ENCODE data around the gene ESF1. TPM values are rescaled to one million over a fixed set of nuclear protein-coding genes. Genes with fewer than 3 reads are reported as not detected.

The ESF1 gene
- total RNA-seq, 2 donors from 2014 or later, result 8.3 to 9.6 TPM

DNA sequence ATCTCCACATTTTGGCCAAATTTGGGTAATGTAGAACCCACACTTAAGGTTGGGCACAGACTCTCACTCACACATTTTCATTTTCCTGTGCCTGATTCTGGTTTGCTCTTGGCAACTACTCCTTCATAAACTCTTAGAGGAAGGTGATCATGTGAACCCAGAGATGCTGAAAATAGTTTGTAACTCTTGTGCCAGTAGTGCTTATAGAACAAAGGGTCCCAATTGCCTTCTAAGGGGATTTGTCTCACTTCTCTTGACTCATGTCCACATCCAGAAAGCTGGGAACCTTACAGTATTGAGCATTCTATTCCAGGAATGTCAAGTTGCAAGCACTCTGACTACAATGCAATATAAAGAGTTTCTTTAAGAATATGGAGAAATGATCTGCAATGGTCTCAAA lies 84.0 kb downstream of the ESF1 start:
- H3K27ac Mint-ChIP-seq, result no peak overlapping the region
- ATAC-seq, result no peak

DNA sequence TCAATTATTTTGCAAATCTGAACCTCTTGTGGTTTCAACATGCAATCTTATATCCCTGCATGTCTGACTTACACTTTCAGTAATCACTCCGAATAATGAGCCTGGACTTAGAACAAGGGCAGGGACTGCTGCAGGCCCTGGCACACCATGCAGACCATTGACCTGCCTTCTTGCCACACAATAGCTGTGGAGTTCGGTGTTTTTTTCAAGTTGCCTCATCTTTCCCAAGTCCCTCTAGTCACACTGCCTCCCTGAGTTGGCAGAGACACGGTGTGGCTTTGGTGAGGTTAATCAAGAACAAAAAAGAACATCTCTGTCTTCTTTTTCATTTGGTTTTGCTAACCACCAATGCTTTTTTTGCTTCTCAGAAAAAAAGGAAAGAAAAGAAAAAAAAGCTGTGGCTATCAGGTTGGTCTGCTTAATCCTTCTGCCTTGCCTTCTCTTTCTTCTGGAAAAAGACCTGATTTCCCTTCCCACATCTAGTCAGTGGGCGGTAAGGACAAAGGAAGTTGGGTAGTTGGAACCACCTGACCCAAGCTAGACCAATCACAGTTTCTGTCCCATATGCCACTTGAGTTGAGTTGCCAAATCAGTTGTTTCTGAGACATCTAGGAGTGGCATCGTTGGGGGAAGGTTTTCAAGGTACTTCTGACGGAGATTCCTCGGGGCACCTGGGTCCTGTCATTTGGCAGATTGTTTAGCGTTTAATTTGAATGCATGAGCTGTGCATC lies 90.1 kb downstream of the ESF1 start:
- H3K9me3 ChIP-seq (ENCODE audit: control insufficient read depth, low read length, poor library complexity, severe bottlenecking), result no peaks in the 10 kb centered on the region
- H3K4me3 Mint-ChIP-seq, result no peak overlapping the region
- DNase-seq (no peak), ATAC-seq (no peak)
- no peak overlapping the region for H3K27ac Mint-ChIP-seq
- no peaks in the 10 kb centered on the region for H3K4me1 Mint-ChIP-seq
- peaks cover 29% of the 10 kb centered on the region for H3K27me3 Mint-ChIP-seq
- no peaks in the 10 kb centered on the region for H3K36me3 Mint-ChIP-seq (ENCODE audit: low read depth)

More for the DNA sequence above, 84.0 kb downstream of the ESF1 start:
- H3K9me3 ChIP-seq (ENCODE audit: control insufficient read depth, low read length, poor library complexity, severe bottlenecking), result no peaks in the 10 kb centered on the region
- peaks cover 3% of the 10 kb centered on the region for H3K36me3 Mint-ChIP-seq (ENCODE audit: low read depth)
- no peak overlapping the region for H3K4me3 Mint-ChIP-seq
- peaks cover 14% of the 10 kb centered on the region for H3K27me3 Mint-ChIP-seq
- H3K4me1 Mint-ChIP-seq, result no peaks in the 10 kb centered on the region
- no peak for DNase-seq

DNA sequence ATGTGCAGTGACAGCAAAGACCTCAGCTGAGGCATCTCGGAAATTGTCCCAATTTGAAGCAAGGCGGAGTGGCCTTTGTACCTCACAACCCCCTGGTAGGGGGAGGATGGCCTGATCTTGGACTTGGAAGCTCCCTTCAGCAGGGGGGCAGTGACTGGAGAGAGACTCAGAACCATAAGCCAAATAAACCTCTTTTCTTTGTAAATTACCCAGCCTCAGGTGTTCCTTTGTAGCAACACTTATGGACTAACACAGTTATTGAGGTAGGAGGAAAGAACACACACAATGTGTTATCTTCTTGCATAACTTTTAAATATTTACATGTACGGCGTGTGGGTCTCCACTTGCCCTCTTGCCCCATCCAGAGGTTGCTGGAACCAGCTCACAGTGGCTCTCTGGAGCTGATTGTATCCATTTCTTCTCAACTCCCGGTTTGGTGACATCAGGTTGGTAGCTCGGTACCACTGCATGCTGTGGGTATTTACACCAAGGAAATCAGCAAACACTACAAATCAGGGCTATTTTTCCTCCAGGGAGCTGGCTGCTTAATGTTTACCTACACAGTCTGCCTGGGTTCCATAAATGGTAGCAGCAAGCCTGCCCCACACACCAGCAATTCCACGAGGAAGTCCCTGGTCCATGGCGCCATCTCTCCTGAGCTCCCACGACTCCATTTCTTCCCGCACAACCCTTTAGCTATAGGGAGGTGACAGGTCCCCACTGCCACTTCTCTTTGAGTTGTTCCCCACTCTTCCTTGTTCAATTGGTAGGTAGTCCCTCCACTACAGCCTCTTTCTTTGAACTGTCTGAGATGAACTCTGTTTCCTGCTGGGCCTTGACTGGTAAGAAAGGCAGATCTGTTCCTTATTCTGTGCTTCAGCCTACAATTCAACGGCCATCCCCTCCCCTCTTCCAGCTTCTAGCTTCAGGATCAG lies 91.7 kb downstream of the ESF1 start:
- Mint-ChIP-seq H3K4me3 (no peak overlapping the region), H3K27me3 (peaks cover 39% of the 10 kb centered on the region), H3K4me1 (no peaks in the 10 kb centered on the region), H3K27ac (no peak overlapping the region), H3K36me3 (ENCODE audit: low read depth) (no peaks in the 10 kb centered on the region)
- H3K9me3 ChIP-seq (ENCODE audit: control insufficient read depth, low read length, poor library complexity, severe bottlenecking), result no peaks in the 10 kb centered on the region
- ATAC-seq (no peak), DNase-seq (no peak)

DNA sequence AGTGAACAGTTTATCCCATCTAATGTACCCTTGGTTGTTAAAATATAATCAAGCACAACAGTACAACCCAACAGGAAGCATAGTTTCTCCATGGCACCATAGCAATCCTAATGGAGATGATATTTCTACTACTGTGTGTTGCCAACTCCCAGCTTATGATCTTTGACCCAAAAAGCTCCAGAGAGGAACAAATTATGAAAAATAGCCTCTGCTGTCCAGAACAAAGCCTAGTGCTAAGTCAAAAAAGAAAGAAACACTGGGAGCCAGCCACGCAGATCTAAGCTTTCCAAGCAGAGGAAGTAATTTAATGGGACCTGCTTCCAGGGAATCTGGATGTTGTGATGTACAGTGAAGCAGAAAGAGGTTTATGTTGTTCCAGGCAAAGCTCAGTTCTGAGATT lies 93.8 kb downstream of the ESF1 start:
- Mint-ChIP-seq H3K27ac (no peak overlapping the region), H3K36me3 (ENCODE audit: low read depth) (no peaks in the 10 kb centered on the region)
- ATAC-seq, result no peak

DNA sequence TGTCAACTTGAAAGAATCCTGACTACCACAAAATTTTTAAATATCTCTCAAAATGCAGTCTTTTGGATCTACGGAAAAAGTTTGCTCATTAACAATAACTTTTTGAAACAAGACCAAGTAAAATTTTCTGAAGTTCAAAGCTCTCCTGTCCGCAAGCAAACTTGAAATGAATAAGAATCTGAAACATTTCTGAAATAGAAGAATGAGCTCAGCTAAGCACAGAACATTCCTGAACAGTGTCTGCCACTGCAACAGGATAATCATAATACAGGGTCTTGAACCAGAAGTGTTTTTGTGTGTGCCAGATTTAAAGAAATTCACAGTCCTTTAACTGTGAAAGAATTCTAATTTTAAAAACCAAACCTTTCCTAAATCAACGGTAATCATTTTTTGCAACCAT lies 96.9 kb downstream of the ESF1 start:
- no peaks in the 10 kb centered on the region for H3K4me1 Mint-ChIP-seq
- no peak for ATAC-seq

More for the DNA sequence above, 93.8 kb downstream of the ESF1 start:
- H3K9me3 ChIP-seq (ENCODE audit: control insufficient read depth, low read length, poor library complexity, severe bottlenecking), result no peaks in the 10 kb centered on the region
- Mint-ChIP-seq H3K4me1 (no peaks in the 10 kb centered on the region), H3K27me3 (peaks cover 45% of the 10 kb centered on the region), H3K4me3 (no peak overlapping the region)
- no peak for DNase-seq

DNA sequence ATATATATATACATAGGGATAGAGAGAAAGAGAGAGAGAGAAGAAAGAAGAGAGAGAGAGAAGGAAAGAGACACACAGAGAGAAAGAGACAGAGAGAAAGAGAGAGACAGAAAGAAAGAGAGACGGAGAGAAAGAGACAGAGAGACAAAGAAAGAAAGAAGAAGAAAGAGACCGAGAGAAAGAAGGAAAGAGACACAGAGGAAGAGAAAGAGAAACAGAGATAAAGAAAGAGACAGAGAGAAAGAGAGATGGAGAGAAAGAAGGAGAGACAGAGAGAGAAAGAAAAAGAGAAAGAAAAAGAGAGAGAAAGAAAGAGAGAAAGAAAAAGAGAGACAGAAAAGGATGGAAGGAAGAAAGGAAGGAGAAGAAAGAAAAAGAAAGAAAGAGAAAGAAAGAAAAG lies 99.1 kb downstream of the ESF1 start:
- ATAC-seq, result no peak
- DNase-seq, result no peak
- H3K36me3 Mint-ChIP-seq (ENCODE audit: low read depth), result no peaks in the 10 kb centered on the region
- no peak overlapping the region for H3K27ac Mint-ChIP-seq
- H3K27me3 Mint-ChIP-seq, result peaks cover 44% of the 10 kb centered on the region
- no peaks in the 10 kb centered on the region for H3K4me1 Mint-ChIP-seq
- H3K9me3 ChIP-seq (ENCODE audit: control insufficient read depth, low read length, poor library complexity, severe bottlenecking), result no peaks in the 10 kb centered on the region
- no peak overlapping the region for H3K4me3 Mint-ChIP-seq

More for the DNA sequence above, 96.9 kb downstream of the ESF1 start:
- DNase-seq, result no peak
- Mint-ChIP-seq H3K4me3 (no peak overlapping the region), H3K27me3 (peaks cover 45% of the 10 kb centered on the region), H3K36me3 (ENCODE audit: low read depth) (no peaks in the 10 kb centered on the region), H3K27ac (no peak overlapping the region)
- H3K9me3 ChIP-seq (ENCODE audit: control insufficient read depth, low read length, poor library complexity, severe bottlenecking), result no peaks in the 10 kb centered on the region

DNA sequence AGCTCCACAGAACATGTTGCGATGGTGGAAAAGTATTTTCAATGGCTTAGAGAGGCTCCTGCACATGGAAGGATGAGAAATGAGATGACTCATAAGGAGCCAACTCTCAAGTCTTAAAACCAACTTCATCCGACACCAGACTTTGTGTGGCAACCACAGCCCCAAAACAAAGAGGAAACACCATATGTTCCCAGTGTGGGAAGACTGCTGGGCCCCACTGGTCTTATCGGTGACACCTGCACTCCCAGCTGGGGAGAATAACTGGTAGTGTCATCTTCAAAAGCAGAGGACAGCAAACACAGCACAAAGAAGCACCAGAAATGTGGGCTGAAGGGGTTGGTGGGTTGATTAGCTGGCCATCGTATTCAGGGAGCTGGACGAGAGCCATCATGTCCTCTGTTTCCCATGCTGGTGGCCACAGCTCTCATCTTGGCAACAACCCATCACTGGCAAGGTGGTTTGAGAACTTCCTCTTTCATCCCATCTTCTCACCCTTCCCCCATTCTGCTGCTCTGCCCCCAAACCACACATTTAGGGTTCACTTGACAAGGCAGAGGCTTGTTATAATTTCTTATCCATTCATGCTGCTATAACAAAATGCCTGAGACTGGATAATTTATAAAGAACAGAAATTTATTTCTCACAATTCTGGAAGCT lies 100.0 kb downstream of the ESF1 start:
- no peak for DNase-seq
- no peaks in the 10 kb centered on the region for H3K9me3 ChIP-seq (ENCODE audit: control insufficient read depth, low read length, poor library complexity, severe bottlenecking)
- no peaks in the 10 kb centered on the region for H3K36me3 Mint-ChIP-seq (ENCODE audit: low read depth)
- no peak for ATAC-seq
- H3K27me3 Mint-ChIP-seq, result peaks cover 47% of the 10 kb centered on the region
- no peak overlapping the region for H3K27ac Mint-ChIP-seq
- no peak overlapping the region for H3K4me3 Mint-ChIP-seq
- H3K4me1 Mint-ChIP-seq, result no peaks in the 10 kb centered on the region

DNA sequence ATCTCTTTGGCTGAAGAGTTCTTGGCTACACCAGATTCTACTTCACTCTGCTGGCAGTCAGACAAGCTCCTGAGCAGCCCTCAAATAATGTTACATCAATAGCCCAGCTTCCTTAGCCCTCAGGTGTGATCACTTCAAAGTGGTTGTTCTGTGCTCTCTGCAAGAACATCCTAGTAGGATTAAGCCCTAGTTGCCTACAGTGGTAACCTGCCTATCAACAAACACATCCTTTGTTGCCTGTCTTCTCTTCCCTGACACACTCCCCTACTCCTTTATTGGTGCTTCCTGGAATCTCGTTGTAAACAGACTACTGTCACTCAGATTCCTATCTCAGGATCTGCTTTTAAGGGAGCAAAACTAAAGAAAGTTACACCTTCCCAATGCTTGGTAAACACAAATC lies 100.9 kb downstream of the ESF1 start:
- H3K27ac Mint-ChIP-seq, result no peak overlapping the region
- H3K36me3 Mint-ChIP-seq (ENCODE audit: low read depth), result no peaks in the 10 kb centered on the region
- ATAC-seq (no peak), DNase-seq (no peak)
- no peaks in the 10 kb centered on the region for H3K9me3 ChIP-seq (ENCODE audit: control insufficient read depth, low read length, poor library complexity, severe bottlenecking)
- H3K4me3 Mint-ChIP-seq, result no peak overlapping the region
- no peaks in the 10 kb centered on the region for H3K4me1 Mint-ChIP-seq
- peaks cover 47% of the 10 kb centered on the region for H3K27me3 Mint-ChIP-seq

DNA sequence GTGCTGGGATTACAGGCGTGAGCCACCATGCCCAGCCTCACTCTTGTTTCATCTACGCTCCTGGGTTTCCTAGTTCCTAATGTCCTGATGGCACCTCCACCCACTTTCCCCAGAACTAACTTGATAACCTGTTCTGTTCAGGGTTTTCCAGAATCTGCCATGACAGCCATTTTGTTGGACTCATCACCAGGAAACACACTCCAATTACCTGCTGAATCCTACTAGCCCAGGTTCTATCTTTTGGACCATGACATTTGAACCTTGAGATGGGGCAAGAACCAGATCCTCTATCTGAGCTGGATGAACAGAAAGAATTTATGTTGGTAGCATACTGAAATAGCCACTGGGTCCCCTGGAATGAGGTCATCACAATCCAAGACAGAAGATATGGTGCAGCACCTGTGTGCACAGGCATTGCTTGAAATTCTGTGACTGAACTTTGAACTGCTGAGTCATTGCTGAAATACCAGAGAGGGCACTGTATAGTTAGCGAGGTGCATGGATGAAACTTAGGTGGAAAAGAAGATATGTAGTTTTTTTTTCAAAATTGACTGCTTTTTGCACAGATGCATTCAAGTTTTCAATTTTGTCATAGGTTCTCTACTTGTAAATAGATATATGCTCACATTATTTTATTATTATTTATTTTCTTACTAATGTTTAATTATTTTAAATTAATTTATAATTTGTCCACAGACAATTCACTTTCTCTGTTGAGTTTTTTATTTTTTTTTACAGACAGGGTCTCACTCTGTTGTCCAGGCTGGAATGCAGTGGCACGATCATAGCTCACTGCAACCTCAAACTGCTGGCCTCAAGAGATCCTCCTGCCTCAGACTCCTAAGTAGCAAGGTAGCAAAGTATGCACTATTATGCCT lies 103.2 kb downstream of the ESF1 start:
- no peaks in the 10 kb centered on the region for H3K9me3 ChIP-seq (ENCODE audit: control insufficient read depth, low read length, poor library complexity, severe bottlenecking)
- ATAC-seq, result no peak
- Mint-ChIP-seq H3K36me3 (ENCODE audit: low read depth) (no peaks in the 10 kb centered on the region), H3K27me3 (peaks cover 33% of the 10 kb centered on the region), H3K4me1 (no peaks in the 10 kb centered on the region), H3K27ac (no peak overlapping the region), H3K4me3 (no peak overlapping the region)
- DNase-seq, result no peak

DNA sequence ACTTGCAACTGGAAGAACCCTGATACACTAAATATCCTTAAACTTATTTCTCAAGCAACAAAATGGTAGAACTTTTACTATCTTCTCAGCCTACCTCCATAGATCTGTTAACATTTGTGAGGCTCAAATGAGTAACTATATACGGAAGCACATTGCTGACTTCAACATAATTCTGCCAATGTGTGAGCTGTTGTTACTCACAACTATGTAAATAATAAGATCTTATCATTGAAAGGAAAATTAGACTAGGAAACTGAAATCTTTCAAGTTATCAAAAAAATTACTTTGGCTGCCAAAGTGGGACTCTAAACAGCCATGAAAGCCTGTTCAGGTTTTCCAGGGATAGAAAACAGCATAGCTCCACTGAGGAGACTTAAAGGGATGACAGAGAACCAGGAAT lies 105.8 kb downstream of the ESF1 start:
- H3K27me3 Mint-ChIP-seq, result peaks cover 22% of the 10 kb centered on the region
- no peaks in the 10 kb centered on the region for H3K9me3 ChIP-seq (ENCODE audit: control insufficient read depth, low read length, poor library complexity, severe bottlenecking)
- no peak for ATAC-seq
- no peak overlapping the region for H3K4me3 Mint-ChIP-seq
- H3K27ac Mint-ChIP-seq, result no peak overlapping the region
- H3K4me1 Mint-ChIP-seq, result no peaks in the 10 kb centered on the region
- no peaks in the 10 kb centered on the region for H3K36me3 Mint-ChIP-seq (ENCODE audit: low read depth)
- DNase-seq, result no peak

DNA sequence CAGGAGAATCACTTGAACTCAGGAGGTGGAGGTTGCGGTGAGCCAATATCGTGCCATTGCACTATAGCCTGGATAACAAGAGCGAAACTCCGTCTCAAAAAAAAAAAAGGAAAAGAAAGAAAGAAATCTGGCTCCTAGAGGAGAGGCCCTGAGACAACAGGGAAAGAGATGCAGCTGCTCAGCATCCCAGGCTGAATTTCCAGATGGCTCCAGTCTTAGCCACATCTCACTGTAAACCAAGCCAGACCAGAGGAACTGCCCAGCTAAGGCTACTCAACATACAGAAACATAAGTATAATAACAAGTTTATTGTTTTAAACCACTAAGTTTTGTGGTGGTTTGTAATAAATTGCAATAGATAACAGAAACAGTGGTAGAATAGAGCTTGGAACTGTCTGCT lies 107.5 kb downstream of the ESF1 start:
- H3K4me3 Mint-ChIP-seq, result no peak overlapping the region
- no peak overlapping the region for H3K27ac Mint-ChIP-seq
- ATAC-seq (no peak), DNase-seq (no peak)
- H3K4me1 Mint-ChIP-seq, result no peaks in the 10 kb centered on the region
- no peaks in the 10 kb centered on the region for H3K9me3 ChIP-seq (ENCODE audit: control insufficient read depth, low read length, poor library complexity, severe bottlenecking)
- peaks cover 19% of the 10 kb centered on the region for H3K27me3 Mint-ChIP-seq
- no peaks in the 10 kb centered on the region for H3K36me3 Mint-ChIP-seq (ENCODE audit: low read depth)

DNA sequence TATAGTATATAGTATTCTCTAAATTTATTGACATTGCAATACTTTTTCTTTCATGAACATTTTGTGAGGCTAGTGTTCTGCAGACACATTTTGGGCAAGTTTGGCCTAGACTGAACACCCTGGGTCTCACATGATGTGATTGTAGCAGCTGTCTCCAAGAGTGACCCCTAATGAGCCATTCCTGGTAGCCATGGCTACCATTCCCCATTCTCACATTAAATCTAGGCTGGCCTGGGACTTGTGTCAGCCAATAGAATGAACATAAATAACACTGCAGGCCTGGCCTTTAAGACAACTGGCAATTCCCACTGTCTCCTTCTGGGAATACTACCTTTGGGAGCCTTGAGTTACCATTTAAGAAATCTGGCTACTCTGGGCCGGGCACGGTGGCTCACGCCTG lies 108.0 kb downstream of the ESF1 start:
- H3K36me3 Mint-ChIP-seq (ENCODE audit: low read depth), result no peaks in the 10 kb centered on the region
- ATAC-seq (no peak), DNase-seq (no peak)
- no peaks in the 10 kb centered on the region for H3K9me3 ChIP-seq (ENCODE audit: control insufficient read depth, low read length, poor library complexity, severe bottlenecking)
- H3K27ac Mint-ChIP-seq, result no peak overlapping the region
- H3K4me3 Mint-ChIP-seq, result no peak overlapping the region
- H3K27me3 Mint-ChIP-seq, result peaks cover 24% of the 10 kb centered on the region
- no peaks in the 10 kb centered on the region for H3K4me1 Mint-ChIP-seq
